IPS-15b (cell line): ENCODE data around the gene TRIM62.
A peak's percentile ranks its signal among the peaks of the same experiment; 100 is the strongest.
"Not testable (repeated sequence)": the region's sequence is repeated elsewhere in the genome, so short reads cannot be mapped to it uniquely, and the experiment has no call there.

ENCODE experiments used
- H3K27me3 ChIP-seq: one replicate; pipeline ENCODE4 v1.6.1; 2013; ENCODE audit warnings: low read length; ENCODE audit not compliant: control insufficient read depth, insufficient read depth
- H3K36me3 ChIP-seq: one replicate; pipeline ENCODE4 v1.6.1; 2013; ENCODE audit warnings: low read length; ENCODE audit not compliant: control insufficient read depth, insufficient read depth
- H3K4me1 ChIP-seq: one replicate; pipeline ENCODE4 v1.6.1; 2013; ENCODE audit warnings: mild to moderate bottlenecking, low read length; ENCODE audit not compliant: control insufficient read depth, insufficient read depth
- H3K4me3 ChIP-seq: one replicate; pipeline ENCODE4 v1.5.1; 2013; ENCODE audit warnings: low read depth, low read length
- H3K9ac ChIP-seq: one replicate; pipeline ENCODE4 v1.6.1; 2013; ENCODE audit warnings: low read depth, mild to moderate bottlenecking, low read length
- H3K9me3 ChIP-seq: one replicate; pipeline ENCODE4 v1.6.1; 2013; ENCODE audit warnings: mild to moderate bottlenecking, low read length; ENCODE audit not compliant: control insufficient read depth, insufficient read depth

The TRIM62 gene

GRCh38 chr1:33126411-33127000 lies 55.3 kb downstream of the TRIM62 start:
- Histone ChIP-seq H3K27me3 (no peaks in the 10 kb centered on the region), H3K4me1 (peaks cover 3% of the 10 kb centered on the region), H3K36me3 (no peaks in the 10 kb centered on the region), H3K9me3 (no peaks in the 10 kb centered on the region), H3K9ac (peak overlapping the region; percentile 55), H3K4me3 (peak overlapping the region; percentile 88)

- not testable (repeated sequence) for H3K9me3 ChIP-seq, H3K4me1 ChIP-seq, H3K27me3 ChIP-seq, H3K4me3 ChIP-seq, H3K36me3 ChIP-seq, H3K9ac ChIP-seq
Observed at GRCh38 chr1:33124647-33125046, 57.2 kb downstream of the TRIM62 start.

GRCh38 chr1:33123266-33123665 lies 58.6 kb downstream of the TRIM62 start:
- H3K27me3 ChIP-seq: peaks cover 8% of the 10 kb centered on the region
- peaks cover 6% of the 10 kb centered on the region for H3K4me1 ChIP-seq
- no peak overlapping the region for H3K9ac ChIP-seq
- H3K9me3 ChIP-seq: no peaks in the 10 kb centered on the region
- H3K36me3 ChIP-seq: no peaks in the 10 kb centered on the region
- no peak overlapping the region for H3K4me3 ChIP-seq

GRCh38 chr1:33122483-33123178 lies 59.2 kb downstream of the TRIM62 start:
- no peak overlapping the region for H3K4me3 ChIP-seq
- H3K4me1 ChIP-seq: peaks cover 6% of the 10 kb centered on the region
- peaks cover 8% of the 10 kb centered on the region for H3K27me3 ChIP-seq
- no peaks in the 10 kb centered on the region for H3K36me3 ChIP-seq
- no peaks in the 10 kb centered on the region for H3K9me3 ChIP-seq
- no peak overlapping the region for H3K9ac ChIP-seq

GRCh38 chr1:33121728-33122127 lies 60.1 kb downstream of the TRIM62 start:
- no peaks in the 10 kb centered on the region for H3K36me3 ChIP-seq
- no peak overlapping the region for H3K4me3 ChIP-seq
- H3K9me3 ChIP-seq: no peaks in the 10 kb centered on the region
- peaks cover 6% of the 10 kb centered on the region for H3K4me1 ChIP-seq
- peaks cover 8% of the 10 kb centered on the region for H3K27me3 ChIP-seq
- H3K9ac ChIP-seq: no peak overlapping the region

- Histone ChIP-seq H3K4me3 (peak overlapping the region; percentile 37), H3K27me3 (peaks cover 8% of the 10 kb centered on the region), H3K4me1 (peaks cover 3% of the 10 kb centered on the region), H3K9me3 (no peaks in the 10 kb centered on the region), H3K9ac (no peak overlapping the region), H3K36me3 (no peaks in the 10 kb centered on the region)
Observed at GRCh38 chr1:33120436-33121231, 61.2 kb downstream of the TRIM62 start.

- Histone ChIP-seq H3K9me3 (no peaks in the 10 kb centered on the region), H3K9ac (no peak overlapping the region), H3K36me3 (no peaks in the 10 kb centered on the region), H3K27me3 (peaks cover 8% of the 10 kb centered on the region), H3K4me1 (peaks cover 3% of the 10 kb centered on the region), H3K4me3 (peak overlapping the region; percentile 37)
Observed at GRCh38 chr1:33119532-33120217, 62.2 kb downstream of the TRIM62 start.

- Histone ChIP-seq H3K9ac (no peak overlapping the region), H3K4me3 (no peak overlapping the region), H3K4me1 (peaks cover 3% of the 10 kb centered on the region), H3K27me3 (peaks cover 8% of the 10 kb centered on the region), H3K9me3 (no peaks in the 10 kb centered on the region), H3K36me3 (no peaks in the 10 kb centered on the region)
Observed at GRCh38 chr1:33119050-33119449, 62.8 kb downstream of the TRIM62 start.

- H3K27me3 ChIP-seq: peaks cover 8% of the 10 kb centered on the region
- no peaks in the 10 kb centered on the region for H3K9me3 ChIP-seq
- H3K36me3 ChIP-seq: no peaks in the 10 kb centered on the region
- H3K9ac ChIP-seq: no peak overlapping the region
- H3K4me1 ChIP-seq: peaks cover 3% of the 10 kb centered on the region
- H3K4me3 ChIP-seq: no peak overlapping the region
Observed at GRCh38 chr1:33118274-33118673, 63.6 kb downstream of the TRIM62 start.

- no peaks in the 10 kb centered on the region for H3K9me3 ChIP-seq
- no peaks in the 10 kb centered on the region for H3K36me3 ChIP-seq
- H3K27me3 ChIP-seq: peaks cover 8% of the 10 kb centered on the region
- no peak overlapping the region for H3K4me3 ChIP-seq
- H3K9ac ChIP-seq: no peak overlapping the region
- peaks cover 3% of the 10 kb centered on the region for H3K4me1 ChIP-seq
Observed at GRCh38 chr1:33117440-33118085, 64.3 kb downstream of the TRIM62 start.

- H3K4me3 ChIP-seq: no peak overlapping the region
- no peaks in the 10 kb centered on the region for H3K36me3 ChIP-seq
- H3K9ac ChIP-seq: no peak overlapping the region
- H3K27me3 ChIP-seq: no peaks in the 10 kb centered on the region
- H3K9me3 ChIP-seq: no peaks in the 10 kb centered on the region
- no peaks in the 10 kb centered on the region for H3K4me1 ChIP-seq
Observed at GRCh38 chr1:33111965-33112364, 69.9 kb downstream of the TRIM62 start.
